NCI-H82 treated with DMSO at 0.1 percent for 48 hours (cell line): ENCODE data around the gene TSPAN15.
"Not testable (repeated sequence)": the region's sequence is repeated elsewhere in the genome, so short reads cannot be mapped to it uniquely, and the experiment has no call there.

Source experiments
- DNase-seq: peaks from one replicate; lab custom pipeline; 2025; ENCODE audit not compliant: unreplicated experiment; lab: John Stamatoyannopoulos, UW

TSPAN15 gene

DNA sequence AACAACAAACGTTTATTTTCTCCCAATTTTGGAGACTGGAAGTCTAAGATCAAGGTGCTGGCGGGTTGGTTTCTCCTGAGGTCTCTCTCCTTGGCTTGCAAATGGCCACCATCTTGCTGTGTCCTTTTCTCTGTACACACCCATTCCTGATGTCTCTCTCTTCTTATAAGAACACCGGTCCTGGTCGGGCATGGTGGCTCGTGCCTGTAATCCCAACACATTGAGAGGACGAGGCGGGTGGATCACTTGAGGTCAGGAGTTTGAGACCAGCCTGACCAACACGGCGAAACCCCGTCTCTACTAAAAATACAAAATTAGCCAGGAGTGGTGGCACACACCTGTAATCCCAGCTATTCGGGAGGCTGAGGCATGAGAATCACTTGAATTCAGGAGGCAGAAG lies 85.3 kb downstream of the TSPAN15 start:
- not testable (repeated sequence) for DNase-seq

DNA sequence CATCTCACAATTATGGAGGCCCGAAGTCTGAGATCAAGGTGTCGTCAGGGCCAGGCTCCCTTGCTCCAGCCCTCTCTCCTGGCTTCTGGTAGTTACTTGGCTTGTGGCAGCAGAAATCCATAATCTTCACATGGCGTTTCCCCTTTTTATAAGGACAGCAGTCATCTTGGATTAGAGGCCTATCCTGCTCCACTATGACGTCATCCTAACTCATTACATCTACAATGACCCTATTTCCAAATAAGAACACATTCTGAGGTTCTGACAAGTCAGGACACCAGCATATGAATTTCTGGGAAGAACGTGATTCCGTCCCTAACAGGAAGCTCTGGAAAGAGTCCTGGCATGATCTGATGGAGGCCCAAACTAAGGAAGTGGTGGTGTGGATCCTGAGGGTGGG lies 86.2 kb downstream of the TSPAN15 start:
- DNase-seq: no peak

GRCh38 chr10:69538461-69538860 lies 87.2 kb downstream of the TSPAN15 start:
- DNase-seq: no peak

DNA sequence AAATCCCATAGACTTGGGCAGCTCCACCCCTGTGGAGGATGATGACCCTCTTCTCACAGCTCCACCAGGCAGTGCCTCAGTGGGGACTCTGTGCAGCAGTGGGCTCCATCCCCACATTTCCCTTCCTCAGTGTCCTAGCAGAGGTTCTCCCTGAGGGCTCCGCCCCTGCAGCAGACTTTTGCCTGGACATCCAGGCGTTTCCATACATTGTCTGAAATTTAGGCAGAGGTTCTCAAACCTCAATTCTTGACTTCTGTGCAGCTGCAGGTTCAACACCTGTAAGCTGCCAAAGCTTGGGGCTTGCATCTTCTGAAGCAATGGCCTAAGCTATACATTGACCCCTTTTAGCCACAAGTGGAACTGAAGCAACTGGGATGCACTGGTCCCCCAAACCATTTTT lies 90.2 kb downstream of the TSPAN15 start:
- no peak for DNase-seq

GRCh38 chr10:69549959-69550358 lies 98.7 kb downstream of the TSPAN15 start:
- DNase-seq: no peak

DNA sequence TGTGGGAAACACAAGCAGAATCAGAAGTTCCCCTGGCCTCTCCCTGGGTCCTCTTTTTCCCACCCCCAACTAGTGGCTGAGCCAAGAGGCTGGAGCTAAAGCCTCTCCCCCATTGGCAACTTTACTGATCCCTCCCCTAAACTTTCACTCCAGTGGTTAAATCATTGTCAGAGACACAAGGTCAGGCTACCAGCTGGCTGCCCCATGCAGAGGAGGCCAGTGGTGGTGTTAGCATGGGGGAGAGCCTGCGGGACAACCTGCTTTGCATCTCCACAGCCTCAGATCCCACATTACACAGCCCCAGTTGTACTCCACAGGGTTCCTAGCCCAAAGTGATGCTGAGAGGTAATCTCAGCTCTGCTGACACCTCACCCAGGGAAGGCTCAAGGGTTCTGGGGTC lies 101.0 kb downstream of the TSPAN15 start:
- no peak for DNase-seq

GRCh38 chr10:69553328-69553727 lies 102.1 kb downstream of the TSPAN15 start:
- DNase-seq: no peak

GRCh38 chr10:69554611-69555010 lies 103.3 kb downstream of the TSPAN15 start:
- no peak for DNase-seq
